LNCaP clone FGC (cell line): Measurements from ENCODE around the gene UBE2R2.
"Not testable (repeated sequence)": the region's sequence is repeated elsewhere in the genome, so short reads cannot be mapped to it uniquely, and the experiment has no call there.

Experiments
- DNase-seq: peaks from one replicate; pipeline ENCODE4 v3.0.0-alpha.2; 2011; ENCODE audit warnings: low read depth
- H3K4me3 ChIP-seq: 2 replicates; pipeline ENCODE4 v1.5.1; 2011; ENCODE audit warnings: mild to moderate bottlenecking, low read depth, low read length, control low read depth
- CTCF ChIP-seq: IDR thresholded peaks from 2 replicates; pipeline ENCODE4 v1.5.1; 2012; ENCODE audit warnings: mild to moderate bottlenecking; ENCODE audit not compliant: control insufficient read depth, insufficient read depth; ENCODE audit errors: extremely low read depth

Gene UBE2R2, protein sequence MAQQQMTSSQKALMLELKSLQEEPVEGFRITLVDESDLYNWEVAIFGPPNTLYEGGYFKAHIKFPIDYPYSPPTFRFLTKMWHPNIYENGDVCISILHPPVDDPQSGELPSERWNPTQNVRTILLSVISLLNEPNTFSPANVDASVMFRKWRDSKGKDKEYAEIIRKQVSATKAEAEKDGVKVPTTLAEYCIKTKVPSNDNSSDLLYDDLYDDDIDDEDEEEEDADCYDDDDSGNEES

GRCh38 chr9:33816327-33817252 is at the start of gene UBE2R2:
Gene UBE2R2, plus strand, starts transcription at chr9:33817160. Its CDS starts 598 bp downstream, at chr9:33817758.
- peak; percentile 65 for DNase-seq
- no peak for TF ChIP-seq CTCF
- H3K4me3 ChIP-seq: peak within 1 kb of the TSS; percentile 84

- DNase-seq, H3K4me3 ChIP-seq: not testable (repeated sequence)
These were observed 46.6 kb upstream of the UBE2R2 start for GRCh38 chr9:33770156-33770880.

- H3K4me3 ChIP-seq, DNase-seq: not testable (repeated sequence)
These were observed 43.8 kb upstream of the UBE2R2 start for GRCh38 chr9:33773135-33773534.

- not testable (repeated sequence) for H3K4me3 ChIP-seq, DNase-seq
These were observed 42.8 kb upstream of the UBE2R2 start for GRCh38 chr9:33774074-33774659.

DNA sequence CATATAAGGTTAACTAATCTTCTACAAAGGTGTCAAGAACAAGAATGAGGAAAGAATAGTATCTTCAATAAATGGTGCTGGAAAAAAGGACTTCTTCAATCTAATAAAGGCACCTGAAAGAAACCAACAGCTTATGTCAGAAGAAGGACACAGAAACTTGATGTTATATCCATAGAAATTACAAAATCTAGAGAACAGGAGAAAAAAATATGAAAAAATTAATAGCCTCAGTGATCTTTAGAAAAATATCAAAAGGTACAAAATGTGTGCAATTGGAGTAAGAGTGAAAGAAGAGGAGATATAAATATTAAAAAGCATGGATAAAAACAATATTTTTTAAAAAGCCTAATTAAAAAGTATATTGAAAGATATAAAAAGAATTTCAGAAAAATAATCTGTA is 40.4 kb upstream of the UBE2R2 start:
- no peak for TF ChIP-seq CTCF
- DNase-seq: no peak
- H3K4me3 ChIP-seq: no peak overlapping the region

GRCh38 chr9:33778700-33779351 is 38.1 kb upstream of the UBE2R2 start:
- DNase-seq: no peak

DNA sequence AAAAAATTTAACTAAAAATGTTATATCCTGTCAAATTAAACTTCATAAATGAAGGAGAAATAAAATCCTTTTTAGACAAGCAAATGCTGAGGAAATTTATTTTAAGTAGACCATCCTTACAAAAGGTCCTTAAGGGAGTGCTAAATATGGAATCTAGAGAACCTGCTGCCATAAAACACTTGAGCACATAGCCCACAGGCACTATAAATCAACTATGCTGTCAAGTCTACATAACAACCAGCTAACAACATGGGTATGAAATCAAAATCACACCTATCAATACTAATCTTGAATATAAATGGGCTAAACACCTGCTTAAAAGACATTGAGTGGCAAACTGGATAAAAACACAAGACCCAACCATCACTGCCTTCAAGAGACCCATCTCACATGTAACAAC is 36.7 kb upstream of the UBE2R2 start:
- no peak for TF ChIP-seq CTCF
- DNase-seq: no peak
- H3K4me3 ChIP-seq: no peak overlapping the region

More at GRCh38 chr9:33778700-33779351, 38.1 kb upstream of the UBE2R2 start:
- TF ChIP-seq CTCF: peak; percentile 89
- H3K4me3 ChIP-seq: no peak overlapping the region
